GM21360 (cell line): ENCODE data around the gene ISCA2.

Source experiments
- ATAC-seq: cut with Tn5 transposase; IDR thresholded peaks from one replicate; pipeline ENCODE4 v1.9.1; 2021; ENCODE audit warnings: mild to moderate bottlenecking, moderate library complexity; ENCODE audit not compliant: unreplicated experiment

Gene ISCA2

DNA sequence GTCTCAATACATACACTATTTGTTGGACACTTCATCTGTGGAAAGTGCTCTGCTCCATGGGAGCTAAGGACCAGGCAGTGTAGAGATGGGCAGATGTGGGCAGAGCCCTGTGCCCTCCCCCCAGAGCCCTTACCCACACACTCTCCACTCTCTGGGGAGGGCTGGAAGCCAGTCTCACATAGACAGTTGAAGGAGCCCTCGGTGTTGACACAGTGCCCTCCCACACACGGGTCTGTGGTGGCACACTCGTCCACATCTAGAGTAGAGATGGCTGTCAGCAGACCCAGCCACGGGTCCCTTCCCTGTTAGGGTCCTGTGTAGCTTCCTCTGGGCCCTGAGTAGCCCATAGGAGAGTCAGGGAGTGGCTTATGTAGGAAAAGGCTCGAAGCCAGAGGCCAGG, 14.3 kb downstream of the ISCA2 start:
- ATAC-seq = no peak

DNA sequence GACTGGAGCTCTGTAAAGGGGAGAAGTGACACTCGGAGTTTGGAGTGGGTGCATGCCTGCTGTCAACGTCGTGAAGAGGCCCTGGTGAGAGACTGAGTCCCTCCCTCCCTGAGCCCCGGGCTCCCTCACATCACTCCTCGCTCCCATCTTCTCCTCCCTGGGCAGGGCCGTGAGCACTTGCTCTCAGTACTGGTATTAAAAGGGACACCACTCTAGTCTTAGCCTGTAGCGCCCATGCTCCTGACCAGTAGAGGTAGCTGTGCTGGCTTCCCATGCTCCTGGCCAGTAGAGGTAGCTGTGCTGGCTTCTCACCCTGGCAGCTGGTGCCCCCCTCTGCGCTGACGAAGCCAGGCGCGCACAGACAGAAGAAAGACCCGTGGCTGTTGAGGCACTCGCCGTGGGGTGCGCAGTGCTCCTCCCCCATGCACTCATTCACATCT, 14.7 kb downstream of the ISCA2 start:
- ATAC-seq = no peak

DNA sequence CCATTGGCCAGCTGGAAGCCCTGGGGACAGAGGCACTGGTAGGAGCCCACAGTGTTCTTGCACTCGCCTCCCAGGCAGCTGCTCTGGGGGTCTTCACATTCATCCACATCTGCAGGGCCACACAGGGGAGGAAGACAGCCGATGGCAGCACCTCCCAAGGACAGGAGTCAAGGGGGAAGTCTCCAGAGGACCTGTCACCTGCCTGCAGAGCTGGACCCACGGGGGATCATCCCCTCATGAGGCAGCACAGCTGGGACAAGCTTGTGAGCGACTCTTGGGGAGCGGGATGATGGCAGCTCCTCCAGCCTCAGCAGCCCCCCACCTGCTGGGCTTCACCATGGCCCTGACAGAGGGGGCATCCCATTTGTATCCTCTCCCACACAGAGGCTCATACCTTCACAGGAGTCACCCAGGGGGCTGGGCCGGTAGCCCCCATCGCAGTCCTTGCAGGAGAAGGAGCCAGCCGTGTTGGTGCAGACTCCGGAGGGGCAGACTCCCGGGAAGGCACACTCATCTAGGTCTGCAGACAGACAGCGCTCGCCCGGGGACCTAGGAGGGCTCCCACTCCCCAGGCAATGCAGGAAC, 15.4 kb downstream of the ISCA2 start:
- no peak for ATAC-seq

DNA sequence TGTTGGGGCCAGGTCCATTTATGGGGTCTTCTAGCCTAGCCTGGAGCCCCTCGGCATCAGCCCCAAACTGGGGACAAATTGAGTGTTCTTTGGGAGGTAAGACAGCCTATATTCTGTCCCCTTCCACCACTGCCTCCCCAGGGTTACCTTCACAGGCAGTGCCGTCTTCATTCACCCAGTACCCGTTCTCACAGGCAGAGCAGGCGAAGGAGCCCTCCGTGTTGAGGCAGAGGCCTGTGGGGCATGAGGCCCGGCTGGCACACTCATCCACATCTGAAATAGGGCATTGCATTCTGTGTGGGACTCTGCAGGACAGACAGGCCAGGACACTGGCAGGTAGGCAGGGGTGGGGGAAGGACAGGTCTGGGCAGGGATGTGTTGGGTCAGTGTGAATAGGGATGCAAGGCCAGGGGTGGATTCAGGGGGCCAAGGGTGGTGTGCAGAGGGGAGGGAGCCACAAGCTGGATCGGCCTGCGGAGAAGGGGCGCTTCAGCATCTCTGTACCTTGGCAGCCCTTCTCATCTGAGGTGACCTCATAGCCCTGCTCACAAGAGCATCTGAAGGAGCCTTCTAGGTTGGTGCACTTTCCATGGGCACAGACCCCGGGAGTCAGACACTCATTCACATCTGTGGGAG, 16.1 kb downstream of the ISCA2 start:
- ATAC-seq = no peak

DNA sequence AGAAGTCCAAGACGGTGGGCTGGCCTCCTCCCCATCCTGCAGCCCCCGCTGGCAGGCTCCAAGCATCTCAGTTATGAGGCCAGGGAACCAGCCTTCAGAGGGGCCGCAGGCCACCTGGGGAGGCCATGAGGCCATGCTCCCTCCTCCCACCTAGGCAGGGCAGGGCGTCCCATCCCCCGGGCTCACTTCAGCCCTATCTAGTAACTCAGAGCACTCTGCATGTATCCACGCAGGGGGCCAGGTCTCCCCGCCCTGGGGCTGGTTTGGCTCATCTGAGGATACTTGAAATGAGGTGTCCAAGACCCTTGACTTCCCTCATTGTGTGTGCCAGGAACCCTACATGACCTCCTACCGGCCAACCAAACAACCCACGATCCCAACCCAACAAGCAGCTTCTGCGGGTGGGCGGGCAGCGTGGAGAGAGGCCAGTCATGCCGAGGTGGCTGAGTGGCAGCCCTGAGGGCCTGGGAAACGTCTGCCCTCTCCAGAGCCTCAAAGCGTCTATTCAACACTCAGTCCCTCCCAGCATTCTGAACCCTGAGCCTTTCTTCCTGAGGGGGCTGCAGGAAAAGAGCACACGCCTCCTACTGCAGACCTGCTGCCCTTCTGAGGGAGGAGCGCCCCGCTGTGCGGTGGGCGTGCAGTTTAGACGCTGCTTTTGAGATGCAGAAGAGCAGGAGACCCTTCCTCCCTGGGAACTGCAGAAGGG, 16.8 kb downstream of the ISCA2 start:
- no peak for ATAC-seq

DNA sequence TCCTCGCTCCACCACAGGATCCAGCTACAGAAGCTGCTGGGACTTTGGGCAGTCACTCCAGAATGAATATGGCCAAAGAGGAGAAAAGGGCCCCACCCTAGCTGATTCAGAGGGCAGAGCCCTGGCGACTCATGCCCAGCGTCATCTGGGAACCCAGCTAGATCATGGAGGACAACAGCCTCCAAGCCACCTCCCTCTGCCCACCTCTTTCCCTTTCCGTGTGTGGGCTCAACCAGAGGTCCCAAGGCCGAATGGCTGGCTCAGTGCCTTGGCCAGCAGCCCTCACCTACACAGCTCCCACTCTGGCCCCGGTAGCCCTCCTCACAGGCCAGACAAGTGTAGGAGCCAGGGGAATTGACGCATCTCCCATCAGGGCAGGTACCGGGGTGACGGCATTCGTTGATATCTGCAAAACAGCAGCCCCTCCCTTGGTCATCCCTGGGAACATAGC, 17.4 kb downstream of the ISCA2 start:
- no peak for ATAC-seq

DNA sequence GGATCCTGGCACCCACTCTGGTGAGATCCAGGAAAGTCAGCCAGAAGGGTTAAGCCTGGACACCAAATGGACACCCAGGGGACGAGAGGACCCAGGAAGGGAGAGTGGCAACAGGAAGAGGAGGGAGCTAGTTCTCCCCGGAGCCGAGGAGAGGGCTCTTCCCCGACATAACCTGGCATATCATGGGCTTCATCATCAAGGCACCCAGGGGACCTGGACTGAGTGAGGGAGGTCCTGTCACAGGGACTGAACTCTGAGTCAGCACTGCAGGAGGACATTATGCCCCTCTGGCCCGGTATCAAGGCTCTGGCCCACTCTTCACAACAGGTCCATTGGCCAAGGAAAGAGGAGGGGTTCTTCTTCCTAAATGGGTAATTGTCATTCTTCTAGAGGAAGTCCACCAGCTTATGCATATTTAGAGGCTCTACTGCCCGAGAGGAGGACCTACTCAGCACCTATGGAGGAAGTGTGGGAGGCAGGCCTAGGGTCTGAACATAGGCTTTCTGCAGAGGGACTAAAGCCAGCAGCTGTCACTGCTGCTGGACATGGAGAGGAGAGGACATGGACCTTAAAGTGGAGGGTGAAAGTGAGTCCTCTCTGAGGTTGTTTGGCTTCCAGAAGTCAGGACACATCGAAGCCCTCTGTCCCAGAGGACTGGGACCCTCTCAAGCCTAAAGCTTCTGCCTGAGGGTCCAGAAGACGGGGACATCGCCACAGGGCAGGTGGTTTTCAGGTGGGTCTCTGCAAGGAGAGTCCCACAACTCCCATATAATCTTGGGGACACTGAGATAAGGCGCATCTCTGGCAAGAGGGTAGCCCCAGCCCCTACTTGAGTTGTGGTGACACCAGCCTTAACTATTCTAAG, 18.6 kb downstream of the ISCA2 start:
- no peak for ATAC-seq

DNA sequence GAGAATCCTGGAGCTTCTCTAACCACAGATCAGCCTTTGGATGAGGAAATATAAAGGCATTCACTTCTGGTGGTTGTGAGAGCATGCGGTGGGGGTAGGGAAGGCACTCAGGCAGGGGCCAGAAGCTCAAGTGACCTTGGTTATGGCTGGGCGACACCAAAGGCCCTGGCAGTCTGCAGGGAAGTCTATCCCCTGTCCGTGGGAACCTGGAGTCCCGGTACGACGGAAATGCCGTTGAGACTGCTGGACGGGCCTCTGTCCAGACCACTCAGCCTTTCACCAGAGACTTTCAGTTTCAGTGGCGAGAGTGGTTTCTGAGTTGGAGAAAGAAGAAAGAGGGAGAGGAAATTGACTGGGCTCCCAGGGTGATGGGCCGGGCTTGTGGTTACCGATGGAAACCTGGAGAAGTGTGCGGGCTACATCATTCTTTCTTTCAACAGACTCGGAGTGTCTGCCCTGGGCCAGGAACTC, 20.9 kb downstream of the ISCA2 start:
- no peak for ATAC-seq

DNA sequence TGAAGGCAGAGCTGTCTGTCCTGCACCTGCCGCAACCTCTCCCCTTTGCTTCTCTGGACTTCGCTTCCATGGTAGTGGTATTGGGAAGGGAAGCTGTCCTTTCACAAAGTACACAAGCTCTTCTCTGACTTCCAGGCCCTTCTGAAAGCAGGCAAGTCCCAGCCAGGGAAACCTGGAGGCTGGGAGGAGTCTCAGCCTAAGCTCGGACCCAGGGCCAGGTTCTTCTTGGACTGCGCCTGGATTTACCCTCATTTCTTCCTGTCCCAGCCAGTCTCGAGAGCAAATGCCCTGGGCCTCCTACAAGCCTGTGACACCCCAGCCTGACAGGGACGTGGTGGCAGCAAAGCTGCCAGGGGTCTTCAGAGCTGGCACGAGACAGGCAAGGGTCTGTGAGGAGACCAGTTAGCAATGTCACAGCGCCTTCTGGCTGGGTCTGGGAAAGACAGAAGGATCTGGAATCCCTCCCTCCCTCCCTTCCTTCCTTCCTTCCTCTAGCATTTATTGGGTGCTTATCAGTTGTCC, 22.4 kb downstream of the ISCA2 start:
- ATAC-seq = no peak

DNA sequence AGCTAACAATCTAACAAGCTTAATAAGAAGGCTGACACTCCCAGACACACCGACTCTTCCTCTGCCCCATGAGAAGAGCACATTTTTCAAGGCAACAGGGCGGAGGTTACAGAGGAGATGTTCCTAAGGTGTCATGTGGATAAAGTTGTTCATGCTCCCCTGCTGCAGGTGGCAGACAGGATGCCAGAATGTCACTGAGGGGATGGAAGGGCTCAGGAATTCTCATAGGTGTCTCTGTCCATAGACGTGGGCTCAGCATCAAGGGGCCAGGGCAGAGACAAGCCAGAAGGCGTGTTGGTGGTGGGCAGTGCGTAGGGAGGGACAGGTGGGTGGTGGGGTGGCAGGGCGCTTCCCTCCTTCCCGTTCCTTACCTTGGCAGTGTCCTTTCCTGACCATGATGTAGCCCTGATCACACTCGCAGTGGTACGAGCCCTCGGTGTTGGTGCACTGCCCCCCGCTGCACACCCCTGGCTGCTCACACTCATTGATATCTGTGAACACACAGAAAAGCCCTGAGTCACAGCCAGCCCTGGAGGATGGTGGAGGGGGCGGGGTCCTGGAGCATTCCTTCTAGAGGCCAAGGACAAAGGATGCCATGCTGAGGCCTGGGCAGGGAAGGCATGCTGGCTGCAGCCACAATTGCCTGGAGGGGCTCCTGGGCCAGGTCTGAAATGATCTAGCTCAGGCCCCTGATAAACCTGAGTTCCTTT, 23.0 kb downstream of the ISCA2 start:
- ATAC-seq = no peak

DNA sequence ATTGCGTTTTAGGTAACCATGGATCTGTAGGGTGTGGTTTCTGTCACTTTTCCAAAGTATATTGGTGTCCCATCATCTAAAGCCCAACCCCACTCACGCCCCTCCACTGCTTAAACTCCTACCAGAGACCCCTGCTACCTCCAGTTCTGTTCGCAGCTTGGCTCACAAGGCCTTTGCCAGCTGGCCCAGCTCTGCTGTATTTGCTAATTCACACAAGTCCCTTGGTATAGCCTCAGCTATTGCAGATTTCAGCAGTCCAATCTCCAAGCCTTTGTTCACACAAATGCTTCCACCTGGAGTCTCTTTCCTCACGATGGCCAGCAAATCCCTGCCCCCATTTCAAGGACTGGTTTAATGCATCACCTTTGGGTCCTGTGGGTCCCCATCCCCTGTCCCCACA, 24.2 kb downstream of the ISCA2 start:
- ATAC-seq = no peak

DNA sequence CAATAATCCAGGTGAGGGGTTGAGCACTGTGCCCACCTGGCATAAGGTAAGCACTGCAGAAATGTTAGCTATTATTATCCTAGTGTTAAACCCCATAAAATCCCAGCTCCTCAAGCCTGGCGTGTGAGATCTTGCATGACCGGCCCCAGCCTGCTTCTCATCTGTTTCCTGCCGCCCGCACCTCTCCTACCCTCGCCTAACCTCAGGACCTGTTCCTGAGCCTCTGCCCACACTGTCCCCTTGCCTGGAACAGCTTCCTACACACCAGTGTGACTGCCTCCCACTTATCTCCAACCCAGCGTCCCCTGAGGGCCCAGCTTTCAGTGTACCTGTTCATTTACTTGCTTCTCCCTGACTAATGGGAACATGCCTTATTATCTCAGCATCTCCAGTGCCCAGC, 24.7 kb downstream of the ISCA2 start:
- ATAC-seq = no peak

DNA sequence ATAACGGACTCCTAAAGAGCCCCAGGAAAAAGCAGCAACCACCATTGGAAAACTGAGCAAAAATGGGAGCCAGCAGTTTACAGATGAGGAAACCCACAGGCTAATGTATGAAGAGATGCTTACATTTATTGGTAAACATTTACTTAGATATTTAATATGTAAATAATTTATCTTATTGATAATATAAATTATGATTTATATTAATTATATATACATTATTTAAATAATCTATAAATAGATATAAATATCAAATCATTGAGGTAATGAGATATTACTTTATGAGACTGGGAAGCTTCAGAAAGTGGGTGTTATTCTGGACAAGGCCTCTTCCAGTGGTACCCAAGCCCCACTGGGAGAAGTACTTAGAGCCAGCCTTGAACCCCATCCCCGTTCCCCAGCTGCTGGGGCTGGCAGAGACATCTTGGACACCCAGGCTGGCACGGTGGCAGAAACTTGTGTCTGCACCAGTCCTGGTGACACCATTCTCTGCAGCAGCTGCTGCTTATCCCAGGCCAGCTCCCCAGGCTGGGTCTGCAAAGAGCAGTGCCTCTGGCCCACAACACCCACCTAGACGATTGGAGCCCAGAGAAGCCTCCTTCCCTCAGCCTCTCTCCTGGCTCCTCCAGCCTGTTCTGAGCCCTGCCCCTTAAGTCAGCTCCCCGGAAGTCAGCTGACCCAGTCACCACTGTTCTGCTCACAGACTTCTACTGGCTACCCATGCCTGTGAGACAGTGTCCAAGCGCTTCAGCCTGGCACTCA, 25.9 kb downstream of the ISCA2 start:
- ATAC-seq = no peak

DNA sequence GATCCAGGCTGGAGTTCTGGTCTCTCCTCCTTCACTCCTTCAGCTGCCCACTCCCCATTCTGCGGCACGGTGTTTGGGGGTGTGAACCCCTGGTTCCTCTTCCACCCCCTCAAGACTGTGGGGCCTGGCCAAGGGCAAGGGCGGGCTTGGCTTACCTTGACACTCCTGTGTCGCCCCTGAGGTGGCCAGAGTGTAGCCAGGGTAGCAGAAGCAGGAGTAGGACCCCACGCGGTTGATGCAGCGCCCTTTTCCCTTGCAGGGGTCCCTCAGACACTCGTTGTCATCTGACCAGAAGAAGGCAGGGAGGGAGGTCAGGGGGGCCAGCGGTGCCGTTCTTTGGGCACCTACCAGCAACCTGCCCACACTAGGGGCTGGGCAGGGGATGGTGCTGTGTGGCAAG, 28.2 kb downstream of the ISCA2 start:
- no peak for ATAC-seq

DNA sequence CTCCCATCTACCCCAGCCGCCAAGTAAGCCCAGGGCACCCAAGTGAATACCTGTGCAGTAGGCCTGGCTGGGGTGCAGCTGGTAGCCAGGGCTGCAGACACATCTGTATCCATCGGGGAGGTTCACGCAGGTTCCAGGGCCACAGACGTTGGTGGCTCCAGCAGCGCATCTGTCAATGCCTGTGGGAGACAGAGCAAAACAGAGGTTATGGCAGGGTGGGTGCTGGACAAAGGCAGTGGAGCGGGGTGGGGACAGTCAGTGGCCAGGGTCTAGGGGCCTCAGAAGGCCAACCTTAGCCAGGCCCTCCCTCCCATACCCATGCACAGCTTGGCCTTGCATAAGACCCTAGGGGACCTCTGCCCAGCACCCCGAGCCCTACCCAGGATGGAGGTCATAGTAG, 29.2 kb downstream of the ISCA2 start:
- ATAC-seq = no peak

DNA sequence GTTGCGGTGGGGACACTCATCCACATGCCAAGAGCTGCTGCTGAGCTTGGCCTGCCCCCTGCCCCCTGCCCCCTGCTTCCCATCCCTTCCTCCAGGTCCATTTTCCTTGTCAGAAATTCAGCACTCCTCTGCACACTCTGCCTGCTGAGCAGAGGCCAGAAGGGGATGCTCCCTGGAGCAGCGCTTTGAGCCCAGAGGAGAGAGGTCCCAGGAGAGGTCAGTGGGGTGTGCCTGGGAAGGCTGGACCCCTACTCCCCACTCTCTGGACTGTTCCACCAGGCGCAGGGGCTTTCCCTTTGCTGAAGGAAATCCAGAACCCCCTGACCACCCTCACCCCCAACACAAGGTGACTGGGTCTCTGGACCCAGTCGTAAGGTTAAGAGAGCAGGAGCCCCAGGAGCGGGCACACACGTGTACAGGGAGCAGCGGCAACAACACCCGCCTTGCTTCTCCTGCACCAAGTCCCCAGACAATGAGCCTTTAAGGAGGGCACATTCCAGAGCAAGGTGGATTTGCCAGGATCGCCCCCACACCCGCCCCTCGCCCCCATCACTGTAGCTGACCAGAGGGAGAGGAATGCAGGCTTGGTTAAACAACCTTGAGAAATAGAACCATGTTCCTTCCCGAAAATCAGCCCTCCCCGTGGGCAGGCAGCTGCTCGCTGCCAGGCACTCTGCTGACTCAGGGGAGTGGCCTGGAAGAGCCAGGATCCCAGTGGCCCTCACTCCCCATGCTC, 30.7 kb downstream of the ISCA2 start:
- no peak for ATAC-seq

DNA sequence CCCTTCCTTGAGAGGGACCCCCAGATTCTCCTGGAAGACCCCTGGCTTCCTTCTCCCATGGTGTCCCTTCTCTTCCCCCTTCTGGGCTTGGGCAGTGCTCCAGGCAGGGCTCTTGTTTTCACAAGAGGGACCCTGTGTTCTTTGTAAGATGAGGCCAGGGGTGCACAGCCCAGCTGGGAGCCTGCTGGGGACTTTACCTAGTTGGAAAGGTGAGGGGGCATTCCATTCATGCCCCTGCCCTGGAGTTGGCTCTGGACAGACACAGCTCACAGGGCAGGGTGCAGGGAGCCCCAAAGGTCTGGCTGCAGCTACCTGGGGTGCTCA, 31.2 kb downstream of the ISCA2 start:
- no peak for ATAC-seq

DNA sequence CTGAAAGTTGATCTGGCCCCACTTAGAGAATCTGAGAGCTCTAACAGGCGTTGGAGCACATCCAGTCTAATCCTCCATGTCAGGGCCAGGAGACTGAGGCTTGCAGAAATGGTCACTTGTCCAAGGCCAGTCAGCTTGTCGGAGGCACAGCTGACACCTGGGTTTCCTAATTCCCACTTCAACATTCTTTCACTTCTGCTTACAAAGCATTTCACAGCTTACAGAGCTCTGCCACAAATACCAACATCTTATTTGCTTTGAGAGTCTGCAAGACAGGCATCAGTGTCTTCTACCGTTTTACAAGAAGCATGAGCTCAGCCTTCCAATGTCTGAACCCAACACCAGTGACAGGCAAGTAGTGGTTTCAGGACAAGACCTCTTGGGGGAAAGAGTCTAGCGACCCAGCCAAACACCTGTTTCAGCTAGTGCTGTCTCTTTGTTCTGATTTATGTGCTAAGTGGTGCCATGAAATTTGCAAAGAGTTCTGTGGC, 31.8 kb downstream of the ISCA2 start:
- no peak for ATAC-seq
